GM10248 (cell line): ENCODE results near the gene ARID5B.

Source experiments
- CTCF ChIA-PET: fragments of 300-600 bp; sonication (Branson Sonifier 250); formaldehyde crosslinking; extraction: SDS; loops from one replicate; lab custom pipeline; 2021; ENCODE audit warnings: antibody characterized with exemption; lab: Yijun Ruan, JAX
- POLR2A ChIA-PET: fragments of 350-650 bp; sonication (Branson Sonifier 250); formaldehyde crosslinking; extraction: SDS; loops from one replicate; lab custom pipeline; 2020; ENCODE audit warnings: antibody characterized with exemption; lab: Yijun Ruan, JAX
- DNase-seq: peaks from one replicate; pipeline ENCODE4 v3.0.0; 2012; ENCODE audit errors: extremely low spot score
- TF ChIP-seq, protein P1 (sequence below): IDR thresholded peaks from 2 replicates; pipeline ENCODE4 v1.5.1; 2012; ENCODE audit warnings: mild to moderate bottlenecking, low read depth; ENCODE audit errors: extremely low read depth, missing control alignments, control extremely low read depth

The ARID5B gene

DNA sequence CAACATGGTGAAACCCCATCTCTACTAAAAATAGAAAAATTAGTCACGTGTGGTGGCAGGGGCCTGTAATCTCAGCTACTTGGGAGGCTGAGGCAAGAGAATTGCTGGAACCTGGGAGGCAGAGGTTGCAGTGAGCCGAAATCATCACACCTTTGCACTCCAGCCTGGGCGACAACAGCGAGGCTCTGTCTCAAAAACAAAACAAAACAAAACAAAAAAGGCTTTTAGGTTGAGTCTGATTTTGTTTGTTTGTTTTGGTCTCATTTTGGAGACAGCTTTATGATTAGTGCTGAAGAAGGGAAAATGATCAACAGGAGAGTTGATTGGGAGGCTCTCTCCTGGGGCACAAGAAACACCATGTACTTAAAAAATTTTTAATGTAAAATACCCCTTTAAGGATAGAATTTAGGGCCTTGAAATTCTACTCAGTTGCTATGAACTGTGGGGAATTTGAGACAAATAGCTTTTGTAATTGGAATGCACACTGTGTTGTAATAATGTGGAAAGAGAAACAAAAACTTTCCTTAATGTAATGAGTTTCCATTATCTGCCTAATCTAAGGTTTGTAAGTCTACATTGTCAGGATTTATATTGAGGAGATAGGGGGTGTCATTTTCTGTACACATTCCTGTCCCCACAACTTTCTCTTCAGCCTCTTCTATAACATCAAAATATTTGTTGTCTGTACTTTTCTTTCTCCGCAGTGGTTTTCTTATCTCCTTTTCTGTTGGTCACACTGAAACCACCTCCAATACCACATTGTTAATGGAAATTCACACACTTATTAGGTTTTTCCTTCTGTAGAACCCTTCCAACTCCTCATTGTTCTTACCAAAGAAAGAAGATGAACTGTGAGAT, 41.3 kb downstream of the ARID5B start:
- TF ChIP-seq, protein P1, sequence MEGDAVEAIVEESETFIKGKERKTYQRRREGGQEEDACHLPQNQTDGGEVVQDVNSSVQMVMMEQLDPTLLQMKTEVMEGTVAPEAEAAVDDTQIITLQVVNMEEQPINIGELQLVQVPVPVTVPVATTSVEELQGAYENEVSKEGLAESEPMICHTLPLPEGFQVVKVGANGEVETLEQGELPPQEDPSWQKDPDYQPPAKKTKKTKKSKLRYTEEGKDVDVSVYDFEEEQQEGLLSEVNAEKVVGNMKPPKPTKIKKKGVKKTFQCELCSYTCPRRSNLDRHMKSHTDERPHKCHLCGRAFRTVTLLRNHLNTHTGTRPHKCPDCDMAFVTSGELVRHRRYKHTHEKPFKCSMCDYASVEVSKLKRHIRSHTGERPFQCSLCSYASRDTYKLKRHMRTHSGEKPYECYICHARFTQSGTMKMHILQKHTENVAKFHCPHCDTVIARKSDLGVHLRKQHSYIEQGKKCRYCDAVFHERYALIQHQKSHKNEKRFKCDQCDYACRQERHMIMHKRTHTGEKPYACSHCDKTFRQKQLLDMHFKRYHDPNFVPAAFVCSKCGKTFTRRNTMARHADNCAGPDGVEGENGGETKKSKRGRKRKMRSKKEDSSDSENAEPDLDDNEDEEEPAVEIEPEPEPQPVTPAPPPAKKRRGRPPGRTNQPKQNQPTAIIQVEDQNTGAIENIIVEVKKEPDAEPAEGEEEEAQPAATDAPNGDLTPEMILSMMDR, result no peak
- CTCF ChIA-PET, result interaction anchor here (0.8 to 1.7 kb wide), 3 partner anchors 9 to 36 kb away, joined by 3 read pairs; no protein-coding TSS in a partner anchor
- POLR2A ChIA-PET, result interaction anchor here (0.7 to 0.9 kb wide), 2 partner anchors 20 to 75 kb away, joined by 6 to 11 read pairs; no protein-coding TSS in a partner anchor
- DNase-seq, result no peak

DNA sequence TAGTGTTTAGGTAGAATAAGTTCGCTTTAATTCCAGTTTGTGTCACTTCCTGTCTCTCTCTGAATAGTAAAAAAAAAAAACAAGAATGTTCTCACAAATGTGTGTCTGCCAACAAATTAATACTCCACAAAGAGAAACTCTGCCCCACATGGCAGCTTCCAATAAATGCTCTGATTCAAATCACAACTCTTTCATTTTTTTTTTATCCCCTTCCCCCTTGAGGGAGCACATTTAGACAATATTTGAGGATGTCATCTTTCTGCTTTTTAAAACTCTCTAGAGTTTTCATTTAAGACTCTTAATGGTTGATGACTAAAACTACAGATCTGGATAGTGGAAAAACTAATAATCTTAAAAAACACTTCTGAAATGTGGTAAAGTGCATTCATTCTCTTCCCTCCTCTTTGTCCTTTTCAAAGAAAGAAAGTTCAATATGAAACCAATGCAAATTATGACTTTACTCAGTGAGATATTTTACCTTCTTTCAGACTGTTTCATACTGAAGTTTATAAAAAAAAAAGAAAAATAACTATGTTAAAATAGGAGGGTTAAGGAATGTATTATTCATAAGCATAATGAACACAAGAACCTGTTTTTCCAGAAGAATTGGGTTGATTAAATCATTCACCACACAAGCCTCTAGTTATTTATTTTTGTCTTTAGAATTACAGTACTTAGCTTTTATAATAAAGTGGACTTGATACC, 42.3 kb downstream of the ARID5B start:
- TF ChIP-seq, protein P1, result no peak
- DNase-seq, result peak; percentile 27
- POLR2A ChIA-PET, result interaction anchor here (0.5 to 0.9 kb wide), 3 partner anchors 19 to 76 kb away, joined by 4 to 11 read pairs (median 6); no protein-coding TSS in a partner anchor
- CTCF ChIA-PET, result interaction anchor here (0.9 to 2.3 kb wide), 6 partner anchors 11 to 40 kb away, joined by 3 to 9 read pairs (median 3); no protein-coding TSS in a partner anchor

- POLR2A ChIA-PET, result interaction anchor here (1.0 kb wide), 1 partner anchor 44 kb away, joined by 3 read pairs; no protein-coding TSS in a partner anchor
- CTCF ChIA-PET, result interaction anchor here (0.8 to 2.3 kb wide), 10 partner anchors 7 to 42 kb away, joined by 3 to 9 read pairs (median 4); no protein-coding TSS in a partner anchor
- no peak for DNase-seq
- TF ChIP-seq, protein P1, result no peak
Measured at GRCh38 chr10:61944410-61945147, 43.1 kb downstream of the ARID5B start.

DNA sequence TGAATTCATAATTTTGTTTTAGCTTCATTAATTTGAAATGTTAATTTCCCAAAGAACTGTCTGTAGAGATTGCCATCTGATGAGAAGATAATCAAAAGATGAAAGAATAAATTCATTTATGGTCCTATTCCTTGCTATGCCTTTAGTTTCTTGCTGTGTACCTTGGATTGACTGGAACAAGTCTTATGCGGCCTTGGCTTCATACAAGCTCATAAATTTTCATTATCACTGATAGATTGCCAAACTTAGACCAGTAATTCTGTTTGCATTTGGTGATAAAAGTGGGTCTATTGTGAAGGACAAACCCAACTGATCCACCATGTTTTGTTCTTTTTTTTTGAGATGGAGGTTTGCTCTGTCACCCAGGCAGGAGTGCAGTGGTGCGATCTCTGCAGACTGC, 48.2 kb downstream of the ARID5B start:
- TF ChIP-seq, protein P1, result no peak
- CTCF ChIA-PET, result interaction anchor here (0.7 to 2.7 kb wide), 6 partner anchors 9 to 46 kb away, joined by 3 to 10 read pairs (median 5); no protein-coding TSS in a partner anchor
- POLR2A ChIA-PET, result no interaction called here
- DNase-seq, result no peak

DNA sequence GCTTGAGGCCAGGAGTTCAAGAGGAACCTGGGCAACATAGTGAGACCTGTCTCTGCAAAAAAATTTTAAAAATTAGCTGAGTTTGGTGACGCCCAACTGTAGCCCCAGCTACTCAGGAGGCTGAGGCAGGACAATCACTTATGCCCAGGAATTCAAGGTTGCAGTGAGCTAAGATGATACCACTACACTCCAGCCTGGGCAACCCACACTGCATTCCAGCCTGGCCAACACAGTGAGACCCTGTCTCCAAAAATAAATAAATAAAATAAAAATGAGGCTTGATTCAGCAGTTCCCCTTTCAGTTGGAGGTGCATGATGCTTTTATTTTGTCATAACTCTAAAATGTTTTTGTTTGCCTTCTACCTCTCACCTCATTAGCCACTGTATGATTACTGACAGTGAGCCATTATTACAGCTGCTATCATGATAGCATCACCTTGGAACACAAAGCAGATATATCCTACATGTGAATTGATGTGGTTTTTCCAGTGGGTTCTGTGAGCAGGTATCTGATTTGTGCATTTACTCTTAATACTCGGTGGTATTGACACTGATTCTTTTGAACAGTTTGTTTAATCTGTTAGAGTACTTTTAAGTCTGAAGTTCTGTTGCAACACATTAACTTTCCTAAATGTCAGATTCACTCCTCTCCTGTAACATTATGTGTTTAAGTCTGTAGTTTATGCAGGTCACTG, 49.1 kb downstream of the ARID5B start:
- ChIA-PET POLR2A (no interaction called here), CTCF (interaction anchor here (1.2 to 2.7 kb wide), 2 partner anchors 11 to 36 kb away, joined by 3 to 10 read pairs; no protein-coding TSS in a partner anchor)
- no peak for DNase-seq
- TF ChIP-seq, protein P1, result no peak
